ENCODE data around the gene SHROOM3.
"Not testable (repeated sequence)": the region's sequence is repeated elsewhere in the genome, so short reads cannot be mapped to it uniquely, and the experiment has no call there.

SHROOM3 gene

DNA sequence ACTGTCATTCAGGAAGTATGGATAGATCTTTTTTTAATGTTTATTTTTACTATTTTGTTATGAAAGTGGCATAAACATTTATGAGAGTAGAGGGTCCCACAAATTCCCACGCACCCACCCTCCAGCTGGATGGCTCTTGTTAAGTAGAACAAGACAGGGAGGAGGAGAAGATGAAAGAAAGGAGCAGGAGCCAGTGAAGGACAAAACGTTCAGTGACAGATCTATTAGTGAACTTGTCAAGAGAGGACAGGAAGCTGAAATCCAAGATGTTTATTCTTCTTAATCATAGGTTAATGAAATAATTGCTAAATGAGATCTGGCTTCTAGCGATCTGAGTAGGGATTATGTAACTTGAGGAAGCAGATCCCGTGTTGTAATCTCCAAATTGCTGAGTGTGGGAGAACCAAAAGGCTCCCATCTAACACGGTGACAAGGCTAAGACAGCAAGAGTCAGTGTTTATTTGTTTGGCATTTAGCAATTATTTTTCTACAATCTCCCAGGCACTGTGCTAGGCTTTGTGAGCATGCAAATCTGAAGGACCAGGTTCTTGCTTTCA lies 162.5 kb downstream of the SHROOM3 start:
- DNase-seq, result no peak

DNA sequence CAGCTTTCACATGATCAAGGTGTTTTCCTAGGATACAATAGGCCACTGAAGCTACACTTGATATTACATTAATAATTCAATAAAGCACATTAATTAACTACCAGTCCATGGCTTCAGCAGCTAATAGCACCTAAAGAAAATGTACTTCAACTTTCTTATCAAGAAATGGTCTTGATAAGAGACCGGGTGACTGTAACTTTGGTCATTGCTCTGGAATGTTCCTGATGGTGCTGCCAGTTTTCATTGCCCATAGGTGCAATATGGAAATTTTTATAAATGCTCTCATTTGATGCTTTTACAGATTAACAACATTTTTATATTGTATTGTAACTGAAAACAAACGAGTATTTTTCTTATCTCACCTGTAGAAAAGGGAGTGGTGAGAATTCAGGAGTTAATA lies 165.4 kb downstream of the SHROOM3 start:
- no peak for DNase-seq

DNA sequence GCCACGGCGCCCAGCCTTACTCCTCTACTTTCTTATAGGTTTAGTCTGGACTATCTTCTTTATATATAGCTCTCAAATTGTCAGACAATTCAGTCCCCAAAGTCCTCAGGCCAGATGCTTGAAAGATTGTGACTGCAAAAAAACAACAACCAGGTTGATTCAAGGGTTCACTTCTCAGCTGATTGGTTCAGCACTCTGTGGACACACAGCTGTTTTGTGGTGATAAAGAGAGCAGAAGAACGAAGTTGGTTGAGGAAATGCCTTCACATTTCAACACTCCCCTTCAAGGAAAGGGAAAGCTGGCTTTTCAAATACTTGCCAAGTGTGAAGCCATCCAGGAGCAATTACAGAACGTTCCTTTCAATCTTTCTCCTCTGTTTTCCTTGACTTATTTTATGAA lies 166.8 kb downstream of the SHROOM3 start:
- no peak for DNase-seq

DNA sequence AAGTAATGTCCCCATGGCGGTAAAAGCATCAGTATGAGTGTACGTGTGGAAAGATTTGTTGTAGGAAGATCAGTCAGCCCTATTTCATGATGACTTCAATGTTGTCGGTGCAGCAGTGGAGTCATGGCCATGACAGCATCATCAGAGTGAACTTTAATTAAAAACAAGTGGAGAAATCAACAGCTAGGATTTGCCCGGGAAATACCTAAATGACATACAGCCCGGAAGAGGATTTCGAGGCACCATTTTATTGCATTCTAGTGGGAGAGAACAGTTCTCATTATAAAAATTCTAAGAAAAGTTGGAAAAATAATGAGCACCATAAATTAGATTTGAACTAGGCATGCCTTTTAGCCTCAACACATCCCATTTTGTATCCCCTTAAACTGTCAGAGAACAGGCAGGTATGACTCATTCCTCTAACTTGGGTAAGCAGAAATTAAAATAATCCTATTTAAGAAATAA lies 170.1 kb downstream of the SHROOM3 start:
- no peak for DNase-seq

DNA sequence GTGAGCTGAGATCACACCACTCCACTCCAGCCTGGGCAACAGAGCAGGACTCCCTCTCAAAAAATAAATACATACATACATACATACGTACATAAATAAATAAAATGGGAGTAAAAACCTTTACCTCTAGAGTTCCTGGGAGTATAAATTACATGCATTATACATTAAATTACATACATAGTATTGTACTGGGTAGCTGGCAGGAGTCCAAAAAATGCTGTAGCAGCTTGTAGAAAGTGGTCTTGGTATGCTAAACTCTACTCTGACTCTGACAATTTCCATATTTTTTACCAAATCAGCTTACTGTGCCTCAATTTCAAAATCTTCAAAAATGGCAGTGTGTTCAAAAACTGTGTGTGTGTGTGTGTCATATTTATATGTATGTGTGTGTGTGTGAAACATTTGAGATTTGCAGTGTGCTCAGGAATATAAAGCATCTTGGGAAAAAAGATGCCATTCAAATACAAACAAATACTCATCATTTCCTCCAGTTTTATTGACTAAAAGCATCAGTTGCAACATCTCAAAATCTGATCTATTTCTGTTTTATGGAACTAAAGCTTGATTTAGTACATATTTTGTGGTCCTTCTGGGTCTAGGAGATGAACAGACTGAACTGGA lies 171.7 kb downstream of the SHROOM3 start:
- DNase-seq, result no peak

GRCh38 chr4:76607266-76607799 lies 172.3 kb downstream of the SHROOM3 start:
- no peak for DNase-seq

- DNase-seq, result no peak
Measured at GRCh38 chr4:76607846-76608245, 172.8 kb downstream of the SHROOM3 start.

- not testable (repeated sequence) for DNase-seq
Measured at GRCh38 chr4:76608549-76608948, 173.5 kb downstream of the SHROOM3 start.

DNA sequence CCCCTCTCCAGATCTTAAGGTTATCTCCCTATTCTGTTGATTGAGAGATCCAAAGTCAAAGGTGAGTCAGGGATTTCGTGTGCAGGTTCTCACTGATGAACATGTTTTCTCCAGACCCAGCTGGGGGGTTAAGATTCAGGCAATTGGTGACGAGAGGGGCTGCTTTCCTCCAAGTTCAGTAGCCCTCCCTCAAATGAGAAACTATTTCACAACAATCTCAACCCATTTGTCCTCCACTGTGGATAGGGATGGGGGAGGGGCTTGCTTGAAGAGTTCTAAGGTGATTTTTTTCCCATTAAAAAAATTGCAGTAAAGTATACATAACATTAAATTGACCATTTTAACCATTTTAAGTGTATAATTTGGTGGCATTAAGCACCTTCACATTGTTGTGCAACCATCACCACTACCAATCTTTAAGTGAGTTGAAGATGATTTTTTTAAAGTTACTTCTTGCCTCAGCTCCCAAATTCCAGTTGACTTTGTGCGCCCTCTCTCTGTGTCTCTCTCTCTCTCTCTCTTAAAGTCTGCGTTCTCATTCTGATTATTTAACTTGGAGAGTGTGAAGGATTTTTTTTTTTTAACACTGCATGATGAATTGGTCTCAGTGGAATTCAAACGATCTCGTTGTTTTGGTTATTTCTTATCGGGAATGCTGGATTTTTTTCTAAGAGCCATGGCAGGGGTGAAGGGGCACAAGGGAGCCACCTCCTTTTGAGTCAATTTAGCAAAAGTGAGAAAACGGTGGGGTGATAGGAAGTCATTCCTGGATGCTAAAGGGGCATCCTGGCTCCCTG lies 175.9 kb downstream of the SHROOM3 start:
- DNase-seq, result no peak

- no peak for DNase-seq
Measured at GRCh38 chr4:76611616-76612207, 176.7 kb downstream of the SHROOM3 start.

- DNase-seq, result no peak
Measured at GRCh38 chr4:76614589-76614988, 179.6 kb downstream of the SHROOM3 start.

- no peak for DNase-seq
Measured at GRCh38 chr4:76615999-76616398, 181.0 kb downstream of the SHROOM3 start.

- no peak for DNase-seq
Measured at GRCh38 chr4:76616526-76616925, 181.5 kb downstream of the SHROOM3 start.

DNA sequence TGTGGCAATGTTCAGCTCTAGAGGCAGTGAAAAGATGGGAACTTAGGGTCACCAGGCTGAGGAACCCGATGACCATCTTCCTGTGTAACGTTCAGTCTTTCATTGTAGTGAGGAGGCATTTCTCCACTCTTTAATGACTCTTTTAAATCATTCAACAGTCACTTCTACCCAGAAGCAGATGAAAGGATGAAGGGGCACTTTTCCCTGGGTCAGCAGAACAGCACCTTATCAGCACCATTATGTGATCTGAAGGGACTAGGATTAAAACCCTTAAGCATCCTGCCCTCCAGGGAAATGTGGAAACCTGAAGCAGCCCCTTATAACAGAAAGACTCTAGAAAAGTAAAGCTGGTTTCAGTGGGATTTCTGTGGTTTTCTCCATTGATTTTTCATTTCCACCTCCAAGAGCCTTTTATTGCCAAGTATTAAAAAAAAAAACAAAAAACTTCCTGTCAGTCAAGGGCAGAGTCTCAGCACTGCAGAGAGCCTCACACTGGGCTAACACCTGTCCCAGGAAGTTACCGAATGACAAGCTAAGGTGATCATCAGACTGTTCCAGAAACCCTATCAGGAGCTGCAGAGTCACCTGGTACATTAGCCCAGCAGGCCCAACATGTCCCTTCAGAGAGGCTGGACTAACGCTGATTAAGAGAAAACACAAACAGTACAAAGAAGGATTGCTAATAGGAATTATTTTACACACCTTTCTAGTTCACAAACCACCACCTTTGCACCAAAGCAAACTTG lies 185.9 kb downstream of the SHROOM3 start:
- DNase-seq, result no peak

- DNase-seq, result no peak
Measured at GRCh38 chr4:76622126-76622525, 187.1 kb downstream of the SHROOM3 start.

DNA sequence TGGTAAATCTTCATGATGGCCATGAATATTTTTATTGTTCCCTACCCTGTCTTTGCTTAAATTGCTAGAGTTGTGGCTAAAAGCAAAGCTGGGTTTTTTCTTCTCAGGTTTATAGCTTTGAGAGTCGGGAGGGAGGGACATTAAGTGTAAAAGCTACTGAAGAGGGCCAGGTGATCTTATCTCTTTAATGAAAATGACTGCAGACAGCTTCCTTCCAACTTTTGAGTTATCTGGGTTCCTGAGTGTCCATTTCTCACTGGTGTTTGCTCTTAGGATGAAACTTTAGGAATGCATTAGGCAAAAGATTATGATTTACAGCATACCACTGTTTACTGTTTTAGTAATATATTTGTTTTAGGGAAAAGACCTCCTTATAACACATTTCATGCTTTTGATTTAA lies 187.7 kb downstream of the SHROOM3 start:
- DNase-seq, result no peak

DNA sequence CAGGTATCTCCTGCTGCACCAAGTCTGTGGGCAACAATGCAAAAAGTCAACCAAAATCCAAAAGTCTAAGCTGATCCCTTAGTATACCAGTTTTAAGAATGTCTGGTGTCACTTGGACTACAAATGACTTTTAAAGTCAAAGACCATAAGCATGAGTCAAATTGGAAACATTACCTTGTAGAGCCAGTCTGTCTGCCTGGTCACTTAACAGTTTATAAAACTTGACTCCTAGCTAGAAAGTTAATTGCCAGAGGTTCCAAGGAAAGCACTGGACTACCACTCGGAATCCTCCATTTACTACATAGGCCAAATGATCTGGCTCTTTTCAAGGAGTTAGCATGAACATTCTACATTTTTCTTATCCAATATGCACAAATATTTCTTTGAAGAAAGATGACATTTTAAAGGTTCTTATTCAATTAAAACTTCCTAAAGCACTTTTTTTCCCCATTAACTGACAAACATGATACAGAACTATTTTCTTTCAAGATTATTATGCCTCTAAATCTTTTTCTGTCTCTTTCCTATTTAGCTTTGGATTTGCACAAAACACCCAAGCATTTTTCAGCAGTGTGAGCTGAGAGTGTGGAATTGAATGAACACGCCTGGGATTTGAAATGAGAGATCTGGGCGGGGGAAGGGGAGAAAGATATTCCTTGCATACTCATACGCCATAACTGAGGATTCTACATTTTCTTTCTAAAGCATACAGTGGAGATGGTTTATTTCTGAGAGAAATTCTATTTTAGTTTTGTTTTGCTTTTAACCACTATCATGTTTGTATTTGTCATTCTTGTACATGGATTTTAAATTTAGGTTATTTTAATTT lies 188.4 kb downstream of the SHROOM3 start:
- DNase-seq, result no peak

GRCh38 chr4:76624241-76624681 lies 189.2 kb downstream of the SHROOM3 start:
- DNase-seq, result no peak

DNA sequence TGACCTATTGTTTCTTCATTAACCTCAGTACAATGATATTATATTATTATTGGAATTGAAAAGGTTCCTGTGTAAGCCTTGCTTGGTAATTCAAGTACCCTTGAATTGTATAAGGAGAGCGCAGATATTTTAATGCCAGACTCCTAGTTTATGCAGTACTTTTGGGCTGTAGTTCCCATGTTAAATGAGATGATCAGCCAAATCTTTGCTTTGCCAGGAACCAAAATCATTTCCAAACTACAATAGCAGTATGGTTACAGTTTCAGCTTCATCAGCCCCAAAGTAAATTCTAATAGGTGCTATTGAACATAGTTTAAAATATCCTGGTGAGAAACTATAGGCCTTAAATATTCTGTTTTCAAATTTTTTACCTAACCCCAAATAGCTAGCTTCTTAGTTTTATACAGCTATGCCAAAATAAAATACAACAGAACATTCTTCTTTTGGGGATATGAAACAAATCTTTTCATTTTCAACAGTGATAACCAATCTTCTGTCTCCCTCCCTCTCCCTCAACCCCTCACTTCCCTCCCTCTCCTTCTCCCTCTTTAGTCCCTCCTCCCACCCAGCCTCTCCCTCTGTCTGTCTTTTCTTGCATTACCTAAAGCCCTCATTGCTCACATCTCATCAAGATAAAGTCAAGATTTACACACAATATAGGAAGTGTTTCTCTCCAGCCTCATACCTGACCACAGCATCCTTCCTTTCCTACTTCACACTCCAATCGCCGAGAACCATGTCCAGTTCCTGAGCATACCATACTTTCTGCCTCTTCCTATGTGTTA lies 190.1 kb downstream of the SHROOM3 start:
- no peak for DNase-seq

GRCh38 chr4:76626686-76627465 lies 191.8 kb downstream of the SHROOM3 start:
- DNase-seq, result no peak

Measured in effector CD8-positive, alpha-beta T cell (primary cell).